IPS-15b (cell line): ENCODE results near the gene GAR1.
"Not testable (repeated sequence)": the region's sequence is repeated elsewhere in the genome, so short reads cannot be mapped to it uniquely, and the experiment has no call there.

ENCODE experiments used
- H3K27me3 ChIP-seq: one replicate; pipeline ENCODE4 v1.6.1; 2013; ENCODE audit warnings: low read length; ENCODE audit not compliant: control insufficient read depth, insufficient read depth
- H3K36me3 ChIP-seq: one replicate; pipeline ENCODE4 v1.6.1; 2013; ENCODE audit warnings: low read length; ENCODE audit not compliant: control insufficient read depth, insufficient read depth
- H3K4me1 ChIP-seq: one replicate; pipeline ENCODE4 v1.6.1; 2013; ENCODE audit warnings: mild to moderate bottlenecking, low read length; ENCODE audit not compliant: control insufficient read depth, insufficient read depth
- H3K4me3 ChIP-seq: one replicate; pipeline ENCODE4 v1.5.1; 2013; ENCODE audit warnings: low read depth, low read length
- H3K9ac ChIP-seq: one replicate; pipeline ENCODE4 v1.6.1; 2013; ENCODE audit warnings: low read depth, mild to moderate bottlenecking, low read length
- H3K9me3 ChIP-seq: one replicate; pipeline ENCODE4 v1.6.1; 2013; ENCODE audit warnings: mild to moderate bottlenecking, low read length; ENCODE audit not compliant: control insufficient read depth, insufficient read depth

GAR1 gene

GRCh38 chr4:109848501-109848900 is 32.9 kb downstream of the GAR1 start:
- Histone ChIP-seq H3K9me3 (no peaks in the 10 kb centered on the region), H3K36me3 (no peaks in the 10 kb centered on the region), H3K9ac (no peak overlapping the region), H3K4me1 (no peaks in the 10 kb centered on the region), H3K27me3 (no peaks in the 10 kb centered on the region), H3K4me3 (no peak overlapping the region)

GRCh38 chr4:109850601-109851000 is 35.0 kb downstream of the GAR1 start:
- Histone ChIP-seq H3K4me1 (no peaks in the 10 kb centered on the region), H3K27me3 (no peaks in the 10 kb centered on the region), H3K36me3 (no peaks in the 10 kb centered on the region), H3K9me3 (no peaks in the 10 kb centered on the region), H3K9ac (no peak overlapping the region), H3K4me3 (no peak overlapping the region)

- H3K9me3 ChIP-seq, H3K9ac ChIP-seq, H3K27me3 ChIP-seq, H3K4me1 ChIP-seq, H3K36me3 ChIP-seq, H3K4me3 ChIP-seq: not testable (repeated sequence)
Measured at GRCh38 chr4:109859426-109860300, 44.1 kb downstream of the GAR1 start.

DNA sequence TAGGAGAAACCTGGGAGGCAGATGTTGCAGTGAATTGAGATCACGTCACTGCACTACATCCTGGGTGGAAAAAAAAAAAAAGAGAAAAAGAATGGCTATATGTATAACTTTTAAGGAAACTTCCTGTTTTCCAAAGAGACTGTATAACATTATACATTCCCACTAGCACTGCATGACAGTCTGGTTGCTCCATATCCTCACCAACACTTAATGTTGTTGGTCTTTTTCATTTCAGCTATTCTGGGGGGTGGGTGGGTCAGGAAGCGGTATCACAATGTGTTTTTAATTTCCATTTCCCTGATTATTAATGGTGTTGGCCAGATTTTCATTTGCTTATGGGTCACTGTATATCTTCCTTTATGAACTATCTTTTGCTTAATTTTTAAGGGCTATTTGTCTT is 45.7 kb downstream of the GAR1 start:
- H3K27me3 ChIP-seq = no peaks in the 10 kb centered on the region
- no peak overlapping the region for H3K4me3 ChIP-seq
- no peaks in the 10 kb centered on the region for H3K4me1 ChIP-seq
- no peaks in the 10 kb centered on the region for H3K36me3 ChIP-seq
- no peaks in the 10 kb centered on the region for H3K9me3 ChIP-seq
- H3K9ac ChIP-seq = no peak overlapping the region

DNA sequence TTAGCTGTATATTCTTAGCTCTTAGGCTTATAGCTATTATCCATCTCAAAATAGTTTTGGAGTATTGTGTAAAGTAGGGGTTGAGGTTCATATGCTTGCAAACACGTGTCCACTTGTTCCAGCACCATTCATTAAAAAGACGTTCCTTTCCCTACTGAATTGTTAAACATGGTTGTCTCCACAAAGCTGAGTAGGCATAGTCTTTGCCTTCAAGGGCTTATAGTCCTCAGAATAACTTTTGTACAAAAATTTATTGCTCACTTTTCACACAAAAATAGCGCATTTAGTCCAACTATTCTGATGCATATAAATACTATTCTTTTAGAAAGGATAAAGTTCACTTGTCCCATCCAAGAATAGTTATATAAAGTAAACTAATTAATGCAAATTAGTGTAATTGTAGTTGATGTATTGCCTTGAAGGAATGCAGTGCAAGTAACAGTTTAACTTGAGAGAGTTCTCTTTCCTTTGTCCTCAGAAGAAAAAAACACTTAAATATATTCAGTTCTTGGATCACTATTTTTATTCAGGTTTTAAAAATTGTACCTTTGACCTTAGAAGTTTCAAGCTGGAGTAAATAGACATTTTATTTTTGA is 46.5 kb downstream of the GAR1 start:
- Histone ChIP-seq H3K9me3 (no peaks in the 10 kb centered on the region), H3K27me3 (no peaks in the 10 kb centered on the region), H3K9ac (no peak overlapping the region), H3K36me3 (no peaks in the 10 kb centered on the region), H3K4me3 (no peak overlapping the region), H3K4me1 (no peaks in the 10 kb centered on the region)

DNA sequence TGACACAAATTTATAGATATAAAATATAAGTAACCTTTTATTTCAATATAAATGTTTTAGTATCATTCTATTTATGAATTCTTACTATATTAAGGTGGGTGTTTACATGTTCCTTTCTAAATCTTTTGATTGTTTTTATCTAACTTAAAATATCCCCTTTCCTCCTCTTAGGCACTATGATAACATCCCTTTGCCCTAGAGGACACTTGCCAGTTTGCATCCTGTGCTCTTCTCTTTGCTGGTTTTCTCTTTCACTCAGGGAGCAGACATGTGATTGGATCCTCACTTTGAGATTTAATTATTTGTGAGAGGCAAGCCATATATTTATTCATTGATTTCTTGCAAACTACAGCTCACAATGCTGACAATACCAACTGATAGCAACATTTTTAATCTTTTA is 48.6 kb downstream of the GAR1 start:
- no peaks in the 10 kb centered on the region for H3K27me3 ChIP-seq
- no peaks in the 10 kb centered on the region for H3K9me3 ChIP-seq
- H3K4me1 ChIP-seq = no peaks in the 10 kb centered on the region
- H3K9ac ChIP-seq = no peak overlapping the region
- no peak overlapping the region for H3K4me3 ChIP-seq
- no peaks in the 10 kb centered on the region for H3K36me3 ChIP-seq

DNA sequence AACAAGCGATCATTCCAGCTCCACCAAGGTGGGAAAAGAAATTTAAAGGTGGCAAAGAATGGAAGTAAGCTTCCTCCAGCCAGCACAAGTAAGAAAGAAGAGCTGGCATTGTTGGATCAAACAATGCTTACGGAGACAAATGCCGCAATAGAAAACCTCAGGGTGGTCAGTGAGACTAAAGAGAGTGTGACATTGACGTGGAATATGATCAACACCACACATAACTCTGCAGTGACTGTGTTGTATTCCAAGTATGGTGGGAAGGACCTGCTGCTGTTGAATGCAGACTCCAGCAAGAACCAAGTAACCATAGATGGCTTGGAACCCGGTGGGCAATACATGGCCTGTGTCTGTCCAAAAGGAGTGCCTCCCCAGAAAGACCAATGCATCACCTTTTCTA is 54.5 kb downstream of the GAR1 start:
- H3K4me1 ChIP-seq = no peaks in the 10 kb centered on the region
- no peaks in the 10 kb centered on the region for H3K27me3 ChIP-seq
- no peaks in the 10 kb centered on the region for H3K9me3 ChIP-seq
- no peak overlapping the region for H3K9ac ChIP-seq
- H3K4me3 ChIP-seq = no peak overlapping the region
- no peaks in the 10 kb centered on the region for H3K36me3 ChIP-seq

- Histone ChIP-seq H3K27me3 (no peaks in the 10 kb centered on the region), H3K4me3 (no peak overlapping the region), H3K4me1 (no peaks in the 10 kb centered on the region), H3K9me3 (no peaks in the 10 kb centered on the region), H3K36me3 (no peaks in the 10 kb centered on the region), H3K9ac (no peak overlapping the region)
Measured at GRCh38 chr4:109872065-109872464, 56.5 kb downstream of the GAR1 start.

DNA sequence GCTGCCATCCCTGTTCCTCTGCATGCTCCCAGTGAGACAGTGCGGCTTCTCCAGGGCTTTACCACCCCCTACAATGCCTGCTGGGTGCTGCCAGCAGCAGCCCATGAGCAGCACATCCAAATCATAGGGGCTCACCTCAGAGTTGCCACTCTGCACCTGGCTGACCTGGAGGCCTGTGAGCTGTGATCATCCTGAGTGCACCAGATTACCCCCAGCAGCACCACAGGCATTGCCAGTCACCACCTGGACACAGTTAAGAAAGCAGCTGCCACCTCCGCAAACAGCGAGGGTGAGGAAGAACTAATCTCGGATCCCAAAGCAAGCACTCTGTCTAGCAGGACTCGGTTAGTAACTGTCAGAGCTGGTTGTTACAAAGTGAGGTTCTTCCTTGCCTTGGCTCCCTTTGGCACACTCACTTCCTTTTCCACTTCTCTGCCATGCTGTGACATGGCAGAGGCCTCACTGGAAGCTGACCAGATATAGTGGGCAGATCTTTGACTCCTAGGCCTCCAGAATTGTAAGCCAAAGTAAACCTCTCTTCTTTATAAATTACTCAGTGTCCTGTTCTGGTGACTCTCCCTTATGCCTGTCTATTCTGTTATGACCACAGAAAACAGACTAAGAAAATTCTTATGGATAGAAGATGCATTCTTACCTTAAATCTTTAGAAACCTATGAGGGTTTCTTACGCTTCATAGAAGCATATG is 57.5 kb downstream of the GAR1 start:
- H3K9ac ChIP-seq = no peak overlapping the region
- H3K9me3 ChIP-seq = no peaks in the 10 kb centered on the region
- H3K27me3 ChIP-seq = no peaks in the 10 kb centered on the region
- no peaks in the 10 kb centered on the region for H3K36me3 ChIP-seq
- H3K4me3 ChIP-seq = no peak overlapping the region
- no peaks in the 10 kb centered on the region for H3K4me1 ChIP-seq

DNA sequence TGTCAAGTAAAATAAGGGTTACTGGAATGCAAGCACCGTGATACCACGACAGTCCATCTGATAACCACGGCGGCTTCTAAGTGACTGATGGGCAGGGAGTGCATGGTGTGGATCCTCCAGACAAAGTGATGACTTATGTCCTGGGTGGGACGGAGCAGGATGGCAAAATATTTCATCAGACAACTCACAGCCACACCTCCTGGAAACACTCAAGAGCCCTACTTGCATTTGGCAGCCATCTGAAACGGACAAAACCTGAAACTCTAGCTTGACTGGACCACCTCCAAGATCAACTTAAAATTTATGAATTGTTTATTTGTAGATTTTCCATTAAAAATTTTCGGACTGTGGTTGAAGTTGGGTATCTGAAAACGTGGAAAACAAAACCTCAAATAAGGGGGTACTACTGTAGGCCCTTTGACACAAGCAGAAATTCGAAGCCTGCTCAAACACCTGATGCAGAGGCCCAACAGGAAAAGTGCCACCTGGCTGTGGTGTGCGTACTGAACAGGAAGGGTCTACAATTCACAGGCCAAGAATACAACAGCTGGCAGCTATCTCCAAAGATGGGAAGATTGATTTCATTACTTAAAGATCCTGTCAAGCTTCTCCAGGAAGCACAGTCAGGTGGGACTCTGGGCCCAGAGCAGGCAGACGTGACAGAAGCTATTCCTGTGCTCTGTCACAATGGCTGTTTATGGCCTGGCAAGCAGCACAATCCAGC is 58.4 kb downstream of the GAR1 start:
- Histone ChIP-seq H3K4me3 (no peak overlapping the region), H3K27me3 (no peaks in the 10 kb centered on the region), H3K4me1 (no peaks in the 10 kb centered on the region)

More for the DNA sequence above, 58.4 kb downstream of the GAR1 start:
- Histone ChIP-seq H3K9me3 (no peaks in the 10 kb centered on the region), H3K9ac (no peak overlapping the region), H3K36me3 (no peaks in the 10 kb centered on the region)
